ENCODE data around the gene SLIT1.

The SLIT1 gene

DNA sequence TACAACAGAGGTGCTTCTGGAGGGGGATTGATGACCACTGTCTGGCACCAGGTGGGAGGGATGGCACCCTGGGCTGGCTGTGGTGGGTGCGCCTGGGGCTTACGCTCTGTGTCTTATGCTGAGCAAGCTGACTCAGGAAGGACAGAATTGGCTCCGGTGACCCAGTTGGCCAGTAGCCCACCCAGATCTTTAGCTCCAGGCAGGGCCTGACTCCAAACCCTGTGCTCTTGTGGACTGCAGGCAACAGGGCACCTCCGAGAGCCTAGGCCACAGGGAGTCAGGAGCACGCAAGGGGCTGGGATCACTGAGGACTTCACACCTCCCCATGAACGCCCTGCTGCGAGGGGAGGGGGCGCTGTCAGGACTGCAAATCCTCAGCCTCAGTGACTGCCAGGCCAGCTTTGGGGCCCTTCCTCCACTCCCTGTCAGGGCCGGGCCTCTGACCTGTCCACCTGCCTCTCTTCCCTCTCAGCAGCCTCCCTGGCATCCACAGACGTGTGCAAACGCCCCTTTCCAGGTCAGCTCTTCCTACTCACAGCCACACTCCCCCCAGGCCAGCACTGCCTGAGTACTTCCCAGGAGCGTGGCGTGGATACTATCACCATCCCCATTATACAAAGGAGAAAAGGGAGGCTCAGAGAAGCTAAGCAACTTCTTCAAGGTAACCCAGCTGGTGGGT lies 118.7 kb downstream of the SLIT1 start:
- no peak for DNase-seq (ENCODE audit: low read depth in 2 of 3, low spot score in 2 of 3)

- DNase-seq (ENCODE audit: low read depth in 2 of 3, low spot score in 2 of 3), result no peak
Observed at GRCh38 chr10:97065686-97066660, 119.8 kb downstream of the SLIT1 start.

GRCh38 chr10:97065128-97065527 lies 120.6 kb downstream of the SLIT1 start:
- DNase-seq (ENCODE audit: low read depth in 2 of 3, low spot score in 2 of 3), result no peak

DNA sequence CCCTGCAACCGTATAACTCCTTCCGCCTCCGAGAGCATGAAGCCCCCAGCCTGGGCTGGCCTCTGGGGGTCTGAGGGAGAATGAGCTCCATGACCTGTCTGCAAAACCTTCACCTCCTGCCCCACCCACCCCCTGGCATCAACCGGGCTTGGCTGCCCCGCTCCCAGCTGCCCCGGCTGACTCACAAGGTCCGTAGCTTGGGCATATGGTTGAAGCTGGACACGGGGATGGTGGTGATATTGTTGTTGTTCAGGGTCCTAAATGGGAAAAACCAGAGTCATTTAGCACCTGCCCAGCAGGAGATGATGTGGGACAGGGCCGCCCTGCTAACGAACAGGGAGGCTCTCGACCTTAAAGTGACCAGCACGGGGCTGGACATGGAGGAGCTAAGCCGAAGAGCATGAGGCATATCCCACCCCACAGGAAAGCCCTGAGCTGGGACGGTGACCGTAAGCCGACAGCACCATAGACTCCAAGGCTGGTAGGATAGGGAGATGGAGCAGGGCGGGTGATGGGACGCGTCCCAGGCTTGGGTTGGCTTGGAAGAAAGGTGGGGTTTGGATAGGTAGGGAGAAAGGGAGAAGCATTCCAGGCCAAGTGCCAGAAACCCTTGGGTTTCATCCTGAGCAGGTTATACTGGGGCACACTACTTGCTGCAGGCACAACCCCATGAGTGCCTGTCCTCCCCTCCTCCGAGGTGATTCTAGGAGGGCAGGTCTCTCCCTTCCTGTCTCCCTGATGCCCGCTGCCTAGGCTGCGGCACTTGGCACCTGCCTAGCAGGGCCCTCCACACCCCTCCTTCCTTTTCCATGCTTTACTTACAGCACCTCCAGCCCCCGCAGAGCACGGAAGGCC lies 121.5 kb downstream of the SLIT1 start:
- DNase-seq (ENCODE audit: low read depth in 2 of 3, low spot score in 2 of 3), result no peak

DNA sequence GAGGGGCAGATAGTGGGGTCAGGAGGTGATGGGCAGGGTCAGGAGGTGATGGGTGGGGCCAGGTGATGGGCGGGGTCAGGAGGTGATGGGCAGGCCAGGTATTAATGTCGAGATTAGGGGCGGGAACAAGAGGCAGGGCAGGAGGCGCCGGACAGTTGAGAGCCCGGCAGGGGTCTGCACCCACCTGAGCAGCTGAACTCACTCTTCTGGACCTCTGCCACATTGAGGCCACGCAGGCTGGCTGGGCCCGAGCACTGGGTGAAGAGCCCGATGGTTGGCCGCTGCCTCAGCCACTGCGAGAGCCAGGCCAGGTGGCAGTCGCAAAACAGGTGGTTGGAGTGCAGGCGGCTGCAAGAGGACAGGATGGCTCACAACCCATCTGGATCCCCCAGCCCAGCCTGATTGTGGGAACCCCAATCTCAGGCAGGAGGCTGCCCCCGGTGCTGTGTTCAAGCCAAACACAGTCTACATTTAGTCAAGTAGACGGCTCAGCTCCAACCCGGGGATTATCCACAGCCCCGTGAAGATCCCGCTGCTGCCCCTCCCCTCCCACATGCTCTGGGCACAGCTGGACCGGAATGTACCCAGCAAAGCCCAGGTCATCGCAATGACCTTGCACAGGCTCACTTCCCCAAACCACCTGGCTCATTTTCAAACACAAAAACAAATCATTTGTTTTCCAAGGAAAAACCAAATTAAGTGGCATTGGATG lies 122.3 kb downstream of the SLIT1 start:
- DNase-seq (ENCODE audit: low read depth in 2 of 3, low spot score in 2 of 3), result no peak

DNA sequence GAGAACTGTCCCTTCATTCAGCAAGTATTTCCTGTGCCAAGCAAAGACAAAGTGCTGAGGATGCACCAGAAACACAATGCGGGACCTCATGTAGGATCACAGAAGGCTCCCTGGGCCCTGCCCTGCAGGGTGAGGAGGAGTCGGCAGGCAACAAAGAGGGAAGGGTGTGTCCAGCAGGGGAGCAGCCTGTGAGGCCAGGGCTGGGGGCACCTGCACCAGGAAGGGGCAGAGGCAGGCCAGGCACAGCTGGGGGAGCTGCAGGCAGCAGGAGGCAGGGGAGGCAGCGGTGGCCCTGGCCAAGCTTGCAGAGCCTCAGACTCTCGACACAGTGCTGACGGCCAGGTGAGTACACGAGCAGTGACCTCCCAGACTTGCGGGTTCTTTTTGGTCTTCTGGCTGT lies 123.3 kb downstream of the SLIT1 start:
- DNase-seq (ENCODE audit: low read depth in 2 of 3, low spot score in 2 of 3), result no peak

GRCh38 chr10:97062046-97062445 lies 123.7 kb downstream of the SLIT1 start:
- no peak for DNase-seq (ENCODE audit: low read depth in 2 of 3, low spot score in 2 of 3)

DNA sequence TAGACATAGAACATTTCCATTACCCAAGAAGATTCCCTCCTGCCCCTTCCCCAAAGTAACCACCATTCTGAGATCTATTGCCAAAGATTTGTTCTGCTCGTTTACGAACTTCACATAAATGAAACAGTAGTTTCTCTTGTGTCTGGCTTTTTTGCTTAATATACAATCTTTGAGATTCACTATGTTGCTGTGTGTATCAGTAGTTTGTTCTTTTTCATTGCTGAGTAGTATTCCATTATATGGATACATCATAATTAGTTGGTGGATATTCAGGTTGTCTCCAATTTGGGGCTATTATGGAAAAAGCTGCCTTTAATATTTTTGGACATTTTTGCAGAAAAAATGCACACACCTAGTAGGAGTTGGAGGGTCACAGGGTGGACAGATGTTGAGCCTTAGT lies 124.3 kb downstream of the SLIT1 start:
- no peak for DNase-seq (ENCODE audit: low read depth in 2 of 3, low spot score in 2 of 3)

DNA sequence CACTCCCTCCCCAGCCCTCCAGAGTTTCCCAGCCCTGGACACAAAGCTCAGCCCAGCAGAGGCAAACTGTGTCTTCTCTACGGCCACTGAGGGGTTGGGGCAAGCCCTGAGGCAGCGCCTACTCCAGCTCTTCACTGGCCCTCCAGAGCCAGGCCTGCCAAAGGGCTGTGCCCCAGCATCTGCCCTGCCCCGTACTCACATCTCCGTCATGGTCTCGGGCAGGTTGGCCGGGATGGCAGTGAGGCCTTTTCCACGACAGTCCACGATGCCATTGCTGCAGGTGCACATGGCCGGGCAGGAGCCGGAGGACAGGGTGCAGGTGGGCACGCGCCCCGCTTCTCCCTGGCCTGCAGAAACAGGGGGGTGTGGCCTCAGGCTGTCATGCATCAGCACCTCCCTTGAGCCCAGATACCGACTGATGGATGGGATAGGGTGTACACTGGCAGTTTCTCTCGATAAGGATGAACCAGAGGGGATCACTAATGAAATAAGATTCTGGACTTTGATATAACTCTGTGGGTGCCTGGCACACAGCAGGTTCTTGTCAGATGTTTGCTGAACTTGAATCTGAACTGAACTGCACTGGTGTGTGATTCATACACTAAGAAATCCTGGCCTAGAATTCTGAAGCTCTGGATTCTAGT lies 125.2 kb downstream of the SLIT1 start:
- DNase-seq (ENCODE audit: low read depth in 2 of 3, low spot score in 2 of 3), result no peak

- DNase-seq (ENCODE audit: low read depth in 2 of 3, low spot score in 2 of 3), result no peak
Observed at GRCh38 chr10:97059872-97060205, 125.9 kb downstream of the SLIT1 start.

DNA sequence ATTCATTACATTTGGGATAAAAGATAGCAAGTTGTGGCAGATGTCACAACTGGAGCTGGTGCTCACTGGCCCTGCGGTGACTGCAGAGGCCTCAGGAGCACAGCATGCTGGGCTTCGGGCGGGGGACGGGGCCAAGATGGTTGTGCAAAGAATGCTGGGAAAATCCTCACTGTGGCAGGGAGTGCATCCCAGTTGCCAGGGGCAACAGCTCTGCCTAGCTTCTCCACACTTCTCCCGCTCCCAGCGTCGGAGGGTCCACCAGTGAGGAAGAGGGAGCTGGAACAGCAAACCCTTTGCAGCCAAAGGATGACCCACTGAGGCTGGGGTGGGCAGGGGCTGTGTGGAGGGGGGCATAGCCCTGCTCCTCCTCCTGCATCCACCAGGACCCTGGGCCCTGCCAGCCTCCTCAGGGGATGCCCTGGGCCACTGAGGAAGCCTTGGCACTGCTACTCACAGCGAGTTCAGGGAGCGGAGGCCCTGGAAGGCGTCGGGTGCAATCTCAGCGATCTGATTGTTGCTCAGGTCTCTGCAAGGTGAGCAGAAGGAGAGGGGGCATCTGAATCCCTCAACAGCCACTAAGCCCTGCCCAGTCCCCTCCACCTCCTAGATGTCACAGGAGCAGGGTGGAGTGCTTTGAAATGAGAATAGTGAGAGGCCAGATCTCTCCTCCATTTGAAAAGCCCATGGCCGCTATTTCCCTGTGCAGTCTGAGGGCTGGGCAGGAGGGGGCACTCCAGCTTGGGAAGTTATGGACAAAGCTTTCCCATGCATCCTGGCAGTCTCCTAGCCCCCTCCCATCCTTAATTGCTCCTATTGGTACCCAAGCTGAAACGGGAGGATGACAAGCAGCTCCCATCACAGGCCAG lies 126.5 kb downstream of the SLIT1 start:
- no peak for DNase-seq (ENCODE audit: low read depth in 2 of 3, low spot score in 2 of 3)

GRCh38 chr10:97058521-97058920 lies 127.2 kb downstream of the SLIT1 start:
- no peak for DNase-seq (ENCODE audit: low read depth in 2 of 3, low spot score in 2 of 3)

- DNase-seq (ENCODE audit: low read depth in 2 of 3, low spot score in 2 of 3), result no peak
Observed at GRCh38 chr10:97057491-97058235, 128.1 kb downstream of the SLIT1 start.

GRCh38 chr10:97056003-97056630 lies 129.6 kb downstream of the SLIT1 start:
- DNase-seq (ENCODE audit: low read depth in 2 of 3, low spot score in 2 of 3), result no peak

DNA sequence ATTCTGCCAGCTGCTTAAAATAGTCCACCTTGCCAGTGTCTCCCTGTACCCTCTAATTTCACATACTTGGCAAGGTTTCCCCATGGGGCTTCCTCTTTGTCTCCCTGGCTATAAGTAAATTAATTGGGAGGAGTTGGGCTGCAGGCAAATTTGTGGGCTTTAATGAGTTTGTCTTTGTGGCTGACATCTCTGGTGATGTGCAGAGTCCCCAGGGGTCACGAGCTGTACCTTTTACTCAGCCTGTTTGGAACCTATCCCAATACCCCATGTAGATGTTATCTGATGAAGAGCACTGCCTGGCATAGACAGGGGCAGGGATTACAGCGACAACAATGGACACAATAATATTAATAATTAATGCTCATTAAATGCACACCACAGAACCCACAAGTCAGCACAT lies 132.5 kb downstream of the SLIT1 start:
- DNase-seq (ENCODE audit: low read depth in 2 of 3, low spot score in 2 of 3), result no peak

- DNase-seq (ENCODE audit: low read depth in 2 of 3, low spot score in 2 of 3), result no peak
Observed at GRCh38 chr10:97050956-97051496, 134.7 kb downstream of the SLIT1 start.

- no peak for DNase-seq (ENCODE audit: low read depth in 2 of 3, low spot score in 2 of 3)
Observed at GRCh38 chr10:97050205-97050745, 135.5 kb downstream of the SLIT1 start.

DNA sequence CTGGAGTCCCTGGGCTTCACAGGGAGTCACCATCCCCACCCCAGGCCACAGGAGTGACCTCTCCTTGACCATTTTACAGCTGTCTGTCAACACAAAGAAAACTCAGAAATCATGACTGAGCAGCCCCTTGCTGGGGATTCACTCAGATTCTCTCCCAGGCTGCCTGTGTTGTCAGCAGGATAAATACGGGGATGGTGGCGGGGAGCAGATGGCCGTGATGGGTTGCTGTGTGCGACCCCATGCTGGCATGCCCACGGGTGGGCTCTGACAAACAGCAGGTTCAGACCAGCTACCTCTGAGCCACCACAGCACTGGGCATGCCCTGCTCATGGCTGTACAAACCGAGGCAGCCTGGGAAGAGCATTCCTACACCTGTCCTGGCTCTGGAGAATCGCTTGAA lies 136.1 kb downstream of the SLIT1 start:
- no peak for DNase-seq (ENCODE audit: low read depth in 2 of 3, low spot score in 2 of 3)
